ENCODE measurements around the gene COL18A1. TPM values are rescaled to one million over a fixed set of nuclear protein-coding genes. Genes with fewer than 3 reads are reported as not detected.

Gene COL18A1
- polyA plus RNA-seq, 1 of the 3 experiments (the other 2 are of a cell fraction), result 118 TPM

- TF ChIP-seq REST (IDR thresholded peaks at IDR 0.05; ENCODE audit: low read depth, low read length) (no peak), SIN3A (IDR thresholded peaks at IDR 0.05; ENCODE audit: borderline replicate concordance, low read depth, low read length) (no peak), EZH2phosphoT487 (IDR thresholded peaks at IDR 0.05; ENCODE audit: borderline replicate concordance, low read depth) (no peak), RAD21 (IDR thresholded peaks at IDR 0.05; ENCODE audit: low read length) (no peak)
Observed at GRCh38 chr21:45431781-45432572, 27.0 kb downstream of the COL18A1 start (continued).

DNA sequence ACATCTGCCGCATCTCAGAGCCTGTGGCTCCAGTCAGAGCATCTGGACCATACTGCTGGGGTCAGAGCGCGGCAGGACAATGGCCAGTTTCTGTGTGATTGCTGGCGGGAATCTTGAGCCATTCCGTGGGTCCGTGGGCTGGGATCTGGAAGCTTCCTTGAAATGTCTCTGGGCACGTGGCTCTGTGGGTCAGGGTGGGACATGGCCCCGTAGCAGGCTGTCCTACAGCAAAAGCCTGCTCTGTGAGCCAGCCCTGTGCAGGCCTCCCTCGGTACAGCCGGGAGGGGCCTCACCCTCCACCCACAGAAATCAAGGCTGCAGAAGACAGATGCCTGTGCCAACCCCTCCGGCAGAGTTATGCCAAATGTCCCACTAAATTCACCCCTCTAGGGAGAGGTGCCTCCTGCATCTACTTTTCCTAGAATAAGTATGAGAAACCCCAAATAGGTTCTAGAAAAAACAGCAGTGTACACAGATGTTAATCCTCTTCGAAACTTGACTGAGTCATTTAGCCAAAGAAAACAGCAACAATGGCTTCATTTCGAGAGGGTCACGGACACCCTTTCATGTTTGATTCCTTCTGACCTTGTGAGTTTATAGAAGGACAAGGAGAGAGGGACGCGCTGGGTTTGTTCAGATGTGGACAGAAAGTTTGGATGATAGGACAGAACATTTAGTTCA, 27.8 kb downstream of the COL18A1 start:
- H3K36me3 ChIP-seq (replicated peaks in 1 of 2; ENCODE audit: control insufficient read depth in 1 of 2, insufficient read depth in 2 of 2, low read length in 1 of 2), result no peaks in the 10 kb centered on the region
- no peaks in the 10 kb centered on the region for H3F3A ChIP-seq (replicated peaks; ENCODE audit: insufficient read depth)
- POLR2A ChIA-PET, result no interaction called here
- H3K4me1 ChIP-seq (ENCODE audit: control insufficient read depth in 1 of 2, insufficient read depth in 2 of 2, low read depth in 1 of 2, low read length in 1 of 2), result peaks cover 16 to 20% of the 10 kb centered on the region in 2 experiments; a peak in 2 of 4 replicates
- H3K9me2 ChIP-seq, result no peaks in the 10 kb centered on the region
- H3K27me3 ChIP-seq (ENCODE audit: insufficient read depth), result no peaks in the 10 kb centered on the region
- CTCF ChIA-PET, result interaction anchor here (0.7 to 5.2 kb wide), 4 partner anchors 102 to 294 kb away, joined by 3 to 54 read pairs (median 16); no protein-coding TSS in a partner anchor
- no peak overlapping the region; a peak in 1 of 4 replicates for H3K27ac ChIP-seq (ENCODE audit: low read depth in 2 of 2, low read length in 1 of 2)
- no peak for DNase-seq
- peaks cover 61% of the 10 kb centered on the region for H4K20me1 ChIP-seq (ENCODE audit: insufficient read depth)
- peak overlapping the region; percentile 49; the same call in 1 of the 2 replicates for H3K4me2 ChIP-seq
- WGBS (ENCODE audit: low lambda C conversion rate), result 71% methylated on average over 8 of the region's 16 CpGs
- TF ChIP-seq EP300 (IDR thresholded peaks at IDR 0.05; ENCODE audit: borderline replicate concordance in 1 of 2, low read depth in 1 of 2, low read length in 1 of 2), result no peak
- H3K9ac ChIP-seq, result no peak overlapping the region
- H3K4me3 ChIP-seq (ENCODE audit: low read depth in 2 of 2, low read length in 1 of 2), result no peak overlapping the region
- H3K9me3 ChIP-seq, result no peaks in the 10 kb centered on the region
- H2AFZ ChIP-seq (ENCODE audit: low read depth), result no peak overlapping the region
- peaks cover 79% of the 10 kb centered on the region for H3K79me2 ChIP-seq (ENCODE audit: insufficient read depth)

- no peaks in the 10 kb centered on the region for H3K36me3 ChIP-seq (replicated peaks in 1 of 2; ENCODE audit: control insufficient read depth in 1 of 2, insufficient read depth in 2 of 2, low read length in 1 of 2)
- TF ChIP-seq, protein P1, sequence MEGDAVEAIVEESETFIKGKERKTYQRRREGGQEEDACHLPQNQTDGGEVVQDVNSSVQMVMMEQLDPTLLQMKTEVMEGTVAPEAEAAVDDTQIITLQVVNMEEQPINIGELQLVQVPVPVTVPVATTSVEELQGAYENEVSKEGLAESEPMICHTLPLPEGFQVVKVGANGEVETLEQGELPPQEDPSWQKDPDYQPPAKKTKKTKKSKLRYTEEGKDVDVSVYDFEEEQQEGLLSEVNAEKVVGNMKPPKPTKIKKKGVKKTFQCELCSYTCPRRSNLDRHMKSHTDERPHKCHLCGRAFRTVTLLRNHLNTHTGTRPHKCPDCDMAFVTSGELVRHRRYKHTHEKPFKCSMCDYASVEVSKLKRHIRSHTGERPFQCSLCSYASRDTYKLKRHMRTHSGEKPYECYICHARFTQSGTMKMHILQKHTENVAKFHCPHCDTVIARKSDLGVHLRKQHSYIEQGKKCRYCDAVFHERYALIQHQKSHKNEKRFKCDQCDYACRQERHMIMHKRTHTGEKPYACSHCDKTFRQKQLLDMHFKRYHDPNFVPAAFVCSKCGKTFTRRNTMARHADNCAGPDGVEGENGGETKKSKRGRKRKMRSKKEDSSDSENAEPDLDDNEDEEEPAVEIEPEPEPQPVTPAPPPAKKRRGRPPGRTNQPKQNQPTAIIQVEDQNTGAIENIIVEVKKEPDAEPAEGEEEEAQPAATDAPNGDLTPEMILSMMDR (IDR thresholded peaks at IDR 0.05), result no peak
- TF ChIP-seq YY1 (IDR thresholded peaks at IDR 0.05; ENCODE audit: low read depth), result no peak
- TF ChIP-seq TAF1 (IDR thresholded peaks at IDR 0.05; ENCODE audit: borderline replicate concordance, low read depth, low read length), result no peak
- no peak for TF ChIP-seq RFX5 (IDR thresholded peaks at IDR 0.05; ENCODE audit: low read length)
- no peak for TF ChIP-seq TEAD4 (IDR thresholded peaks at IDR 0.05; ENCODE audit: borderline replicate concordance, insufficient read depth)
- no peak for TF ChIP-seq EP300 (IDR thresholded peaks at IDR 0.05; ENCODE audit: borderline replicate concordance in 1 of 2, low read depth in 1 of 2, low read length in 1 of 2)
- TF ChIP-seq NRF1 (IDR thresholded peaks at IDR 0.05; ENCODE audit: low read depth, low read length), result no peak
- TF ChIP-seq MEF2A (IDR thresholded peaks at IDR 0.05; ENCODE audit: borderline replicate concordance, low read depth), result no peak
- TF ChIP-seq FOSL2 (IDR thresholded peaks at IDR 0.05; ENCODE audit: borderline replicate concordance, low read depth), result no peak
- TF ChIP-seq MAX (IDR thresholded peaks at IDR 0.05; ENCODE audit: low read depth), result no peak
- TF ChIP-seq FOXM1 (IDR thresholded peaks at IDR 0.05; ENCODE audit: low read depth), result no peak
- TF ChIP-seq GATA2 (CRISPR knock-in tag; IDR thresholded peaks at IDR 0.05), result no peak
- TF ChIP-seq SMC3 (IDR thresholded peaks at IDR 0.05; ENCODE audit: low read depth, low read length), result no peak
Observed at GRCh38 chr21:45433301-45433700, 28.3 kb downstream of the COL18A1 start.

More at GRCh38 chr21:45433301-45433700, 28.3 kb downstream of the COL18A1 start:
- 95% methylated on average over 4 of the region's 8 CpGs for WGBS (ENCODE audit: low lambda C conversion rate)
- H2AFZ ChIP-seq (ENCODE audit: low read depth), result no peak overlapping the region
- H3K4me2 ChIP-seq, result no peak overlapping the region
- no peak for DNase-seq
- CTCF ChIA-PET, result interaction anchor here (0.7 to 5.2 kb wide), 4 partner anchors 60 to 295 kb away, joined by 3 to 54 read pairs (median 15); no protein-coding TSS in a partner anchor
- peaks cover 15 to 16% of the 10 kb centered on the region in 2 experiments; a peak in 2 of 4 replicates for H3K4me1 ChIP-seq (ENCODE audit: control insufficient read depth in 1 of 2, insufficient read depth in 2 of 2, low read depth in 1 of 2, low read length in 1 of 2)
- no peaks in the 10 kb centered on the region for H3K9me2 ChIP-seq
- no peak overlapping the region for H3K4me3 ChIP-seq (ENCODE audit: low read depth in 2 of 2, low read length in 1 of 2)
- no peaks in the 10 kb centered on the region for H3F3A ChIP-seq (replicated peaks; ENCODE audit: insufficient read depth)
- no peak overlapping the region; a peak in 1 of 4 replicates for H3K27ac ChIP-seq (ENCODE audit: low read depth in 2 of 2, low read length in 1 of 2)
- H4K20me1 ChIP-seq (ENCODE audit: insufficient read depth), result peaks cover 55% of the 10 kb centered on the region
- H3K9me3 ChIP-seq, result no peaks in the 10 kb centered on the region
- H3K79me2 ChIP-seq (ENCODE audit: insufficient read depth), result peaks cover 74% of the 10 kb centered on the region
- H3K27me3 ChIP-seq (ENCODE audit: insufficient read depth), result no peaks in the 10 kb centered on the region
- no peak overlapping the region for H3K9ac ChIP-seq
- POLR2A ChIA-PET, result no interaction called here
